Spleen (tissue), 7 donors: Measurements from ENCODE around the gene RND3.

Source experiments
- POLR2A ChIP-seq, 3 donors: fragments of 450-650 bp; IDR thresholded peaks; one replicate each; pipeline ENCODE4 v1.5.1; 2017; ENCODE audit warnings: antibody characterized with exemption in 3 of 3, mild to moderate bottlenecking in 1 of 3
- POLR2AphosphoS5 ChIP-seq, 3 donors: sonication (generic); formaldehyde crosslinking; IDR thresholded peaks; one replicate each; pipeline ENCODE4 v1.5.1; 2017; ENCODE audit warnings: antibody characterized with exemption in 3 of 3
- TF ChIP-seq, protein P1 (sequence below), 11 experiments: fragments of 200-600 bp in 7 of 11; fragments of 450-650 bp in 4 of 11; sonication (generic) in 4 of 11; IDR thresholded peaks in 8 of 11; conservative IDR thresholded peaks in 3 of 11; 1 replicate in 7 of 11; 2 replicates in 4 of 11; pipeline versions ENCODE4 v1.4.0 to v1.8.0; 2016 to 2021; ENCODE audit warnings: antibody characterized with exemption in 11 of 11, inconsistent platforms in 4 of 11, mild to moderate bottlenecking in 1 of 11
- donor health status: DM: no; HTN: no; CAD: no; lungs with moderate emphysema.
- donor health status: DM: no; HTN: no; CAD: no.
- donor health status: DM: no; HTN: no; CAD: no.

DNA sequence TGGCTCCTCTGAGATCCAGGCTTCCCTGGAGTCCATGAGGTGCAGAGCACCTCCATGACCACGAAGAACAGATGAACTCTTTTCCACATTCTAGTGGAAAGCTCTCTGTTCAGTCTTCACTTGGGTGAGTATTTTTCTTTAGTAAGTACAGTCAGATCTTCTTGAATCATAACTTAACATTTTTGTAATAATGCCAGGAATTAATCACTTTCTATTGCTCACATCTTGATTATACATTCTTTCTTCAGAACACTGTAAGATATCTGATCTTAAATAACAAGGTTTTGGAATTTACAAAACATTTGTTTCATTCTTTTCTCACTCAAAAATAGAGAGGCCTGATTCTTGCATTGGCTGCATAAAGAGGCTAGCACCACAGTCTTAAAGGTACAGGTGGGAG lies 45.4 kb upstream of the RND3 start:
- TF ChIP-seq, protein P1, sequence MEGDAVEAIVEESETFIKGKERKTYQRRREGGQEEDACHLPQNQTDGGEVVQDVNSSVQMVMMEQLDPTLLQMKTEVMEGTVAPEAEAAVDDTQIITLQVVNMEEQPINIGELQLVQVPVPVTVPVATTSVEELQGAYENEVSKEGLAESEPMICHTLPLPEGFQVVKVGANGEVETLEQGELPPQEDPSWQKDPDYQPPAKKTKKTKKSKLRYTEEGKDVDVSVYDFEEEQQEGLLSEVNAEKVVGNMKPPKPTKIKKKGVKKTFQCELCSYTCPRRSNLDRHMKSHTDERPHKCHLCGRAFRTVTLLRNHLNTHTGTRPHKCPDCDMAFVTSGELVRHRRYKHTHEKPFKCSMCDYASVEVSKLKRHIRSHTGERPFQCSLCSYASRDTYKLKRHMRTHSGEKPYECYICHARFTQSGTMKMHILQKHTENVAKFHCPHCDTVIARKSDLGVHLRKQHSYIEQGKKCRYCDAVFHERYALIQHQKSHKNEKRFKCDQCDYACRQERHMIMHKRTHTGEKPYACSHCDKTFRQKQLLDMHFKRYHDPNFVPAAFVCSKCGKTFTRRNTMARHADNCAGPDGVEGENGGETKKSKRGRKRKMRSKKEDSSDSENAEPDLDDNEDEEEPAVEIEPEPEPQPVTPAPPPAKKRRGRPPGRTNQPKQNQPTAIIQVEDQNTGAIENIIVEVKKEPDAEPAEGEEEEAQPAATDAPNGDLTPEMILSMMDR (IDR thresholded peaks at IDR 0.05 in 8 of 11, conservative IDR thresholded peaks at IDR 0.05 in 3 of 11), result no peak
- TF ChIP-seq POLR2A (IDR thresholded peaks at IDR 0.05) (no peak), POLR2AphosphoS5 (IDR thresholded peaks at IDR 0.05) (no peak)
